ENCODE measurements around the gene ITPKC.

The ITPKC gene

DNA sequence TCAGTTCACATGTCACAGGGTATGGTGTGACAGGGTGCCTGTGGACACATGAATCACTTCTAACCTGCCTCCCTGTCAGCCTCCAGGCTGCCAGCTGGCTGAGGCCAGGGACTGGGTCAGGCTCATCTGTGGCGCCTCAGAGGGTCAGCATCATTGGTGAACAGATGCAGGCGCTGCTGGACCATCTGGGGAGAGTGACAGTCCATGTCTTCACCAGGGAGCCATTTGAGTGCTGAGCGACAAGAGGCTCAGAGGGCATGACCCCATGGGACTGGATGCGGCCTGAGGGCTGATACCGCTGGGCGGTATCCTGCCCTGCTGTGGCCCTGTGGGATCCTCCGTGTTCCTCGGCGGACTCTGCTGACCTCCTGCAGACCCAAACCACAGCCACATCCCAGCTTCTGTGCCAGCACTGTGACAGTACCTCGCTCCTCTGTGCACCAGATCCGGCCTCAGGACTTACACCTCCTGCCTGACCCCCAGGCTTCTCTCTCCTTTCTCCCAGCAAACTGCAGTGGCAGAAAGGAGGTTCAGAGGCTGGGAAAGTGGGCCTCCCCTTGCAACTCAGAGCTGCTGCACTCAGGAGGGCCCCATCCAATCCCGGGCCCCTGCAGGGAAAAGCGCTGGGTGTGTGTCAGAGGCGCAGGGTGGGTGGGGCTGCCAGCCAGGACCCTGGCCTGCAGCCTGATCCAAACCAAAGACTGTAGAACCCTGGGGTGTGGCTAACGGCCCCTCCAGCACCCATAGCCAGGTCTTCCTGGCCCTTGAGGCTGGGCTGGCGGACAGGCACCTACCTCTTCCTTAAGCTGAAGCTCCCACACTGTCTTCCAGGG, 23.2 kb downstream of the ITPKC start:
- DNase-seq (ENCODE audit: low spot score) (no peak), FAIRE-seq (no peak)

DNA sequence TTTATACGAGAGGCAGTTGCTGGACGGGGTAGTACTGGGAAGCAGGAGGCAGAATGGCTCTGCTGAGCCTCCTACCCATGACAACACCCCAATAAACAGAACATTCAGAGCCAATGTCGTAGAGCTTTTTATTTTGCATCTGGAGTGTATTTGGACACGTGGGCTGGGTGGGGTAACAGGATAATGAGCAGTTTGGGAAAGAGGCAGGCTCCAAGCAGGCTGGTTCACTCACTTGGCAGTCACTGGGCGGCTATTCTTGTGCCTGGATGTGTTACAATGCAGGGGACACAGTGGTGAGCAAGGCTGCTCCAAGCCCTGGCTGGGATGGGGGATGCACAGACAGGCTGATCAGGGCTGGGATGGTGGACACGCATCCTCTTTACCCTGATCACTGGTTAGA, 23.8 kb downstream of the ITPKC start:
- no peak for FAIRE-seq
- no peak for DNase-seq (ENCODE audit: low spot score)

DNA sequence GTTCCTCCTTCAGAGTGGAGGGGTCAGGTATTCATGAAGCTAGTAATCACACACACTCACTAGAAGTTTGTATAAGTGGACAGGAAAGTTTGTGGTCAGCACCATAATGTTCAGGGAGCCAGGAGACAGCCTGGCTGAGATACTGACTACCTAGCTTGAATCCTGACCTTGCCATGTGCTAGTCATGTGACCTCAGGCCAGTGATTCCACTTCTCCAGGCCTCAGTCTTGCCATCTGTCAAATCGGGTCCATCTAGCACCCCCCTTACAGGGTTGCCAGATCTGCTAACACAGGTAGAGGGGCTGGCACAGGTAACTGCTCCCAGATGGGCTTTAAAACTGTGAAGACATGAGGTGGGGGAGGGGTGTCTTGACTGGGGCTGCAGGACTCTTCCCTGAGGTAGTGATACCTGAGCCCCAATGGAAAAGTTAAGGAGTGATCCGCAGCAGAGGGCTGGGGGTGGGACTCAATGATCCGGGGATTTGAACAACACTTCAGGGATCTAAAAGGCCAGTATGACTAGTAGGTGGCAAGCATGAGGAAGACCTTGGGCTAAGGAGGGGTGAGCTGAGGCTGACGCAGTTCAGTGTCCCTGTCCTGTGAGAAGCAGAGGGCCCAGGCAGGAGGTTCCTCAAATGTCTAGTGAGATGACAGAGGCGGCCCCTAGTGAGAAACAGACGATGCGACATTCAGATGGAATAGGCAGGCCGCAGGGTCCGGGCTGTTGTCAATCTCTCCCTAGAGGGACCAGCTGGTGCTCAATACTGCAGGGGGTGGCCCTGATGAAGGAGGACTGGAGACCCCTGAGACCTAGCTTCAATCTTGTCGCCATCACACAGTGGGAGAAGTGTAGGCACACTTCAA, 24.8 kb downstream of the ITPKC start:
- FAIRE-seq (no peak), DNase-seq (ENCODE audit: low spot score) (no peak)

DNA sequence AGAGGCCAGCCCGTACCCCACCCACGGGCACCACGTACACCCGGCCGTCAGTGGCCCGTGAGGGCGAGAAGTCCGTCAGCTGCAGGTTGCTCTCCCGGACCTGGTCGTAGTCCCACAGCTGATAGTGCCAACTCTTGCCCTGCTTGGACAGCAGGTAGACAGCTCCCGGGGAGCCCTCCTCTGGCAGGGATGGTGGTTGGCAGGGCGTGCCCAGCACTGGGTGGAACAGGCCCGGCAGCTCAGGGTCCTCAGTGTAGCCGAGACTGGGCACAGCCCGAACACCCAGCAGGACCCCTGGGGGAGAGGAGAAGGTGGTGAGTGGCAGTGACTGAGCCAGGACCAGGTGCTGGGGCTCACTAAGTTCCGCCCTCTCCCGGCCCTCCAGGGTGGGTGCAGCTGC, 25.6 kb downstream of the ITPKC start:
- DNase-seq (ENCODE audit: low spot score): no peak
- FAIRE-seq: no peak

DNA sequence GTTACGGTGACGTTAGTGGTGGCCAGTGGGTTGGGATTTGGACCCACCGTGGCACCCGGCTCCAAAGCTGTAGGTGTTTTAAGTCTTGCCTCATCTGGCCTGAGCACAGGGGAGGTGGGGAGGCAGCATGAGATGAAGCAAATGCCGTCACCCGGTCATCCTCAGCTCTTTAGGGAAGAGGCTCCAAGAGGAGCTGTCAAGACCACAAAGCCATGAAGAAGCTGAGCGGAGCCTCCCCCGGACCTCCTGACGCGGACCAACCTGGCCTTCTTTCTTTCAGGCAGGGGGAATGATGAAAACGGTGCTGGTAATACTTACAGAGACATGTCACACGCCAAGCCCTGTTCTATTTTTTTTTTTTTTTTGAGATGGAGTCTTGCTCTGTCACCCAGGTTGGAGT, 26.0 kb downstream of the ITPKC start:
- DNase-seq (ENCODE audit: low spot score): no peak
- no peak for FAIRE-seq

DNA sequence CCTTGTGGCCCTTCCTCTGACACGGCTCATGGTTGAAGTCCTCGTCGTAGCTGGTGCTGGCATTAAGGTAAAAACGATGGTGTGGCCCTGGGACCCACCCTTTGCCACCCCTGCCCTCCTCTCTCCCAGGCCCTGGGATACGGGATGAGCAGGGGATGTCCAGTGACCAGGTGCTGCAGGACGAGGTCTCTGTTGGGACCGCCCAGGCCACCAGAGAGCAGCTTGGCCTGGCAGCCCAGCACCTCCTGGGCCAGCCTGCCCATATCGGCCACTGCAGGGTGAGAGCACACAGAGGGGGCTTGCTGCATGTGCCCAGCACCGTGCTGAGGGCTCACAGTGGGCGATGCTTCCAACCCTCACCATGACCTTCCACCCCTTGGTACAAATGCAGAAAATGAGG, 27.0 kb downstream of the ITPKC start:
- DNase-seq (ENCODE audit: low spot score) (no peak), FAIRE-seq (no peak)

DNA sequence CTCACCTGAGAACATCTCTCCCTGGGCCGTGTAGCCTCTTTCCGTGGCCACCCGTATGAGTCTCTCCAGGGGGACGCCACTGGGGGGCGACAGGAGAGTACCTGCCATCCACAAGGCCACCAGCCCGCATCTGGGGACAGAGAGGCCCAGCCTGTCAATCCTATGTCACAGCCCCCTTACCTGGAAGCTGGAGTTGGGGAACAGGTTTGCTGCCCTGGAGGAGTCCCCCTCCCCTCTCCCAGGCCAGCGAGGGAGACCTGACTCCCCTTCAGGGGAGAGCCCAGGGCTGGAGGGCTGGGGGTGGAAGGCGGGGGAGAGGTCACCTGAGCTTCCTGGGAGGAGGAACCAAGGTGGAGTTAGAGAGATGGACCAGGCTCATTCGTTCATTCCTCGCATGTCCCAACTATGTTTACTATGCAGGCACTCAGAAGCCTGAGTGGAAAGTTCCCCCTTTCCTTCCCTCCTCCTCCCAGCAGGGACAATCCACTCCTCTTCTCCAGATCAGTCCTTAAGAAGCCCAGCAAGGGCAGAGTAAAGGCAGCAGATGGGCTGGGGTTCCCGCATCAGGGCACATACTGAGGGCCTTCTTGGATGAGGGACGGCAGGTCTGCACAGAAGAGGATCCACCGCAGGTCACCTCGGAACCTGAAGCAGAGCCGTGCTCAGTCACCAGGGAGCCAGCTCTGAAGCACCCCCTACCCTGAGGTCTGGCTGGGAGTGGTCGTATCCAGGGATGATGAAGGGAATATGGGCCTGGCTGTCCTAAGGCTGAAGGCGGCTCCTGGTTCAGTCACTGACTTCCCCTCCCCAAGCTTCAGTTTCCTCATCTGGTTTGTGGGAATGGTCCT, 27.9 kb downstream of the ITPKC start:
- no peak for DNase-seq (ENCODE audit: low spot score)
- no peak for FAIRE-seq

DNA sequence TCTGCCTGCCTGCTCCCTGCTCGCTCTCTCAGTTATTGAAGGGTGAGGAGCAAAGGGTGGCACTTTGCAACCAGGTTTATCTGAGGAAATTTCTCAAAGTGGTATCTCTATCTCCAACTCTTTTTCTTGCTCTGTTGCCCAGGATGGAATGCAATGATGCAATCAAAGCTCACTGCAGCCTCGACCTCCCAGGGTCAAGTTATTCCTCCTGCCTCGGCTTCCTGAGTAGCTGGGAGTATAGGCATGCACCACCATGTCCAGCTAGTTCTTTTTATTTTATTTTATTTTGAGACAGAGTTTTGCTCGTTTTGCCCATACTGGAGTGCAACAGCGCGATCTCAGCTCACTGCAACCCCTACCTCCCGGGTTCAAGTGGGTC, 28.5 kb downstream of the ITPKC start:
- no peak for FAIRE-seq
- peak; percentile 24 for DNase-seq (ENCODE audit: low spot score)

DNA sequence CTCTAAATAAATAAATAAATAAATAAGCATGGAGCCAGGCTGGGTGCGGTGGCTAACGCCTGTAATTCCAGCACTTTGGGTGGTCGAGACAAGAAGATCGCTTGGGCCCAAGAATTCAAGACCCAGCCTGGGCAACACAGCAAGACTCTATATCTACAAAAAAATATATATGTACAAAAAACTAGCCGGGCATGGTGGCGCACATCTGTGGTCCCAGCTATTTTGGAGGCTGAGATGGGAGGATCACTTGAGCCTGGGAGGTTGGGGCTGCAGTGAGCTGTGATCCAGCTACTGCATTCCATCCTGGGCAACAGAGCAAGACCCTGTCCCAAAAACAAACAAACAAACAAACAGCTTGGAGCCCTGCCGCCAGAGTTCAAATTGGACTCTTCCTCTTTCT, 30.6 kb downstream of the ITPKC start:
- FAIRE-seq: no peak
- no peak for DNase-seq (ENCODE audit: low spot score)

DNA sequence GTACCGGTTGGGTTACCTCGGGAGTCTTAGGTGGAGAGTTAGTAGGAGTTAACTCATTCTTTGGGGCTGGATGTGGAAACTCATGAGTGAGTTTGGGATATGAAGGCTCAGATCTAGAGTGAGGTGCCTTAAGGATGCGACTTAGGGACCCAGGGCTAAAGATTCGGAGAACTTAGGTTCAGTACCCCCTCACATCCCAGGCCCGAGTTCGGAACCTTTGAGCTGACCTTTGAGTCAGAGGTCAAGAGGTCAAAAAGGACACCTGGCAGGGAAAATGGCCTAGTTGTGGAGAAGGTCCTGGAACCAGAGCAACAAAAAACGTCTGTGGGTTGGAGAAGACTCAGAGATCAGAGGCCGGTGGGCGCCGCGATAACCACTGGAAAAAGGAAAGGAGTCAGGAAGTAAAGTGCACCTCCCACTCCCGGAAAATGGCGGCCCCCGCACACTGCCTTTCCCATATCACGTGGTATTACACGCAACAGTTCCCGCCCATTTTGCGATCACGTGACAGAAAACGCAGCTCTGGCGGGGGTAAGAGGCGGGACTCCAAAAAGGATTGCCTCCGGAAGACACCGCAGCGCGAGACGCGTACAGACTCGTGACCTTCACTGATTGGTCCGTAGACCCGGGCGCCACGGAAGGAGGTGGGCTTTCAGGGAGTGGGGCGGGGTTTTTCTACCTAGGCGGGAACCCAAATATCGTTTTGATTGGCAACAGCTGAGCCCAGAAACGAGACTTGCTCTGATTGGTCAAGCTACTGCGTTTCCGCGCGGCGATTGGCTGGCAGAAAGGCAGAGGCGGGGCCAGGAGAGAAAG, 33.4 kb downstream of the ITPKC start, which contains the start of gene ACTMAP:
Gene ACTMAP, minus strand, starts transcription at position 420 of the 816 bp plus-strand sequence. CDS start 674 bp downstream, outside the sequence.
- DNase-seq (ENCODE audit: low spot score) (peak; percentile 99), FAIRE-seq (peak; percentile 93)

DNA sequence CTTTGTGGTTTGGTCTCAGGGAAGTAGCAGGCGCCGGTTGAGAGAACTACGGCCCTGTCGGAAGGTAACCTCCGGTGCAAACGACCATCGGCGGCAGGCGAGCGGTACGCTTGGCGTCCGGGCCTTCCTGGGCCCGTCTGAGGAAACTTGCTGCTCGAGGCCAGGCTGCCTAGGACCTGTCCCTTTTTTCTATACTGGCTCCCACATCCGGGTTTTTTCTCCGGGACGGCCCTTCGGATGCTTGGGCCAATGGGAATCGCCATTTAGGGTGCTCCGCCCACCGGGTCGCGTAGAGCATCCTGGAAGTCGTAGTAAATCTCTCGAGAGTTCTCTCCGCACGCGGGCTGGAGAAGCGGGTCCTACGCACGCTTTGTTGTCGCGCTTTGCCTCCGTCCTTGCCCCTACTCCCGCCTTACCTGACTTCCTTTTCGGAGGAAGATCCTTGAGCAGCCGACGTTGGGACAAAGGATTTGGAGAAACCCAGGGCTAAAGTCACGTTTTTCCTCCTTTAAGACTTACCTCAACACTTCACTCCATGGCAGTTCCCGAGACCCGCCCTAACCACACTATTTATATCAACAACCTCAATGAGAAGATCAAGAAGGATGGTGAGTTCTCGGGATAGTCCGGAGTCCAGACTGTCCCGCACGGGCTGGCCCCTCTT, 34.1 kb downstream of the ITPKC start, which contains the start of gene SNRPA:
Gene SNRPA, plus strand, starts transcription at position 330 of the 664 bp plus-strand sequence. Its CDS starts 206 bp downstream, at position 536.
- peak; percentile 40 for FAIRE-seq
- DNase-seq (ENCODE audit: low spot score): peak; percentile 88

DNA sequence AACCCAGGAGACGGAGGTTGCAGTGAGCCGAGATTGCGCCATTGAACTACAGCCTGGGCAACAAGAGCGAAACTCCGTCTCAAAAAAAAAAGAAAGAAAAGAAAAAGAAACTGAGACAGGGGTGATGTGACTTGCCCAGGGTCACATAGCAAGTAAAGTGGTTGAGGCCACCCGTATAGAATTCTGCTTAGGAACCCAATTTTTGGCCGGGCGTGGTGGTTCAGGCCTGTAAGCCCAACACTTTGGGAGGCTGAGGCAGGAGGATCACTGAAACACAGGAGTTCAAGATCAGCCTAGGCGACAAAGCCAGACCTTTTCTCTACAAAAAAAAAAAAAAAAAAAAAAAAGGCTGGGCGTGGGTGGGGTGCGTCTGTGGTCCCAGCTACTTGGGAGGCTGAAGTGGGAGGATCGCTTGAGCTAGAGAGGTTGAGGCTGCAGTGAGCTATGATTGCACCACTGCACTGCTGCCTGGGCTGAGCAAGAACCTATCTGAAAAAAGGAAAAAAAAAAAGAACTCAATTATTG, 35.4 kb downstream of the ITPKC start:
- DNase-seq (ENCODE audit: low spot score) (no peak), FAIRE-seq (no peak)

DNA sequence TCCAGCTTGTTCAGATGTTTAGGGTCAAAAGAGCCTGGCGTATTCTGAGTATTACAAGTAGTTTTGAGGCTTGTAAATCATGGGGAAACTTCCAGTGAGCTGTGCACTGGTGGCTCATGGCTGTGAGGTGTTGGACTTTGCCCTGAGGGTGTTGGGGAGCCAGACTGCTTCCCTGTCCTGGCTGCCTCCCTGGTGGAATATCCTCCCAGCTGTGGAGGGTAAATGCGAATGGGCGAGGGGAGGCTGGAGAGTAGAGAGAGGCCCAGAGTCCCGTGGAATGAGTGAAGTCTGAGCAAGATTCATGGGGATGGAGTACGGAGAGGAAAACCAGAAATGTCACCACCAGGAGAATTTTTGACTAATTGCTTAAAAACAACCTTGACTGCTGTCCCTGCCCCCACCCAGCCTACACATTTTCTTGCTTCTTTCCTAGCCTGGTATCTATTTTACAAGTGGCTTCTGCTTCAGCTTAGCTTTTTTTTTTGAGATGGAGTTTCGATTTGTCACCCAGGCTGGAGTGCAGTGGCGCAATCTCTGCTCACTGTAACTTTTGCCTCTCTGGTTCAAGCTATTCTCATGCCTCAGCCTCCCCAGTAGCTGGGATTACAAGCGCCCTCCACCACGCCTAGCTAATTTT, 37.8 kb downstream of the ITPKC start:
- DNase-seq (ENCODE audit: low spot score): no peak

DNA sequence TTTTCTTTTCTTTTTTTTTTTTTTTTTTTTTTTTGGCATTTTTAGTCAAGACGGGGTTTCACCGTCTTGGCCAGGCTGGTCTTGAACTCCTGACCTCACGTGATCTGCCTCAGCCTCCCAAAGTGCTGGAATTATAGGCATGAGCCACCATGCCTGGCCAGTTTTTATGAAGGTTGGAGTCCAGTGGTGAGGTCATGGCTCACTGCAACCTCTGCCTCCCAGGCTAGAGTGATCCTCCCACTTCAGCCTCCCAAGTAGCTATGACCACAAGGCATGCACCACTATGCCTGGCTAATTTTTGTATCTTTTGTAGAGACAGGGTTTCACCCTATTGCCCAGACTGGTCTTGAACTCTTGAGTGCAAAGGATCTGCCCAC, 38.3 kb downstream of the ITPKC start:
- no peak for DNase-seq (ENCODE audit: low spot score)
- no peak for FAIRE-seq

More for the DNA sequence above, 37.8 kb downstream of the ITPKC start:
- no peak for FAIRE-seq

DNA sequence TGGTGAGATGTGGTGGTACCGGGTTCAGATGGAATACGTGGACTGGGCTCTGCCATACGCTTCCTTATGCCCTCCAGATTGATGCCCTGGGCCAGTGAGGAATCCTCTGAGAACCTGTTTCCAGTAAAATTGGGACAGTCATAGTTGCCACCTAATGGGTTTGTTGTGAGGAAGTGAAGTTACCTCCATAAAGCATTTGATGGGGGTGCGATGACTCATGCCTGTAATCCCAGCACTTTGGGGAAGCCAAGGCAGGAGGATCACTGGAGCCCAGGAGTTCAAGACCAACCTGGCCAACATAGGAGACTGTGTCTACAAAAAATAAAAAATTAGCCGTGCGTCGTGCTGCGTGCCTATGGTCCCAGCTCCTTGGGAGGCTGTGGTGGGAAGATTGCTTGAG, 38.9 kb downstream of the ITPKC start:
- FAIRE-seq: no peak
- no peak for DNase-seq (ENCODE audit: low spot score)

DNA sequence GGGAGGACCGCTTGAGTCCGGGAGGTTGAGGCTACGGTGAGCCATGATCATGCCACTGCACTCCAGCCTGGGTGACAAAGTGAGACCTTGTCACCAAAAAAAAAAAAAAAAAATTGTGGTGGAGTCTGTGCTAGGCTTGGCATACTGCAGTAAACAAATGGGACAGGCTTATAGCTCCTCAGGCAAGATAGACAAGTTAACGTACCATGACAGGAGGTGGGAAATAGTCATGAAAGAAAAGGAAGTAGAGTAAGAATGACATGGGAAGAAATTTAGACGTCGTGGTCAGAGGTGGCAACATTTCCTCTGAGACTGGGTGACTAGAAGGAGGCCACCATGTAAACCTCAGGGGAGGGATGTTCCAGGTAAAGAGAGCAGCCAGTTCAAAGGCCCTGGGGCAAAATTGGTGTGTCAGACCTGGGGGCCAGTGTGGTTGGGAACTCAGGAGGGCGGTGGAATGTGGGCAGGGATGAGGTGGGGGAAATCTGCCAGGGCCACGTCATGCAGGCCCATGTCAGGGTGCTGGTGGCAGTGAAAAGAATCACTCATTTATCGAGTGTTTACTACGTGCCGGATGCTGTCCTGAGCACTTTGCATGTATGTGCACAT, 39.7 kb downstream of the ITPKC start:
- FAIRE-seq (no peak), DNase-seq (ENCODE audit: low spot score) (no peak)

DNA sequence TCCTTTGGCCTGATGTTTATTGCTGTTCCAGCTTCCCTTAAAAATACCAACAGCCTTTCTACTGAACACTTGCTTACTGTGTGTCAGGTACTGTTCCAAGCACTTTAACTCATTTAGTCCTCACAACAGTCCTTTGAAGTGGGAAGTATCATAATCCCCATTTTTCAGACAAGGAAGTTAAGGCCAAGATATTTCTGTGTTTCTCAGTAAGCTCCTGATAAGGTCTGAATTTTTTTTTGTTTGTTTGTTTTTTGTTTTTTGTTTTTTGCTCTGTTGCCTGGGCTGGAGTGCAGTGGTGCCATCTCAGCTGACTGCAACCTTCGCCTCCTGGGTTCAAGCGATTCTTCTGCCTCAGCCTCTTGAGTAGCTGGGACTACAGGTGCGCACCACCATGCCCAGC, 41.6 kb downstream of the ITPKC start:
- no peak for FAIRE-seq
- DNase-seq (ENCODE audit: low spot score): no peak

DNA sequence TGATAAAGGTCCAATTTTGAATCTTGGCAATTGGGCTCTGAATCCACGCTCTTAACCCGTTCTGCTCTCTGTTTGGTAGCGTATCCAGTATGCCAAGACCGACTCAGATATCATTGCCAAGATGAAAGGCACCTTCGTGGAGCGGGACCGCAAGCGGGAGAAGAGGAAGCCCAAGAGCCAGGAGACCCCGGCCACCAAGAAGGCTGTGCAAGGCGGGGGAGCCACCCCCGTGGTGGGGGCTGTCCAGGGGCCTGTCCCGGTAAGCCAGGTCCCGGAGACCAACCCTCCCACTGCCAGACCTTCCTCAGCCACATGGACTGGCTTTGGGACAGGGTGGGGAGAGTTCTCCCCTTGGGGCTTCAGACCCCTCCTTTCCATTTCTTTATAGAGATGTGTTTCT, 42.4 kb downstream of the ITPKC start:
- FAIRE-seq: no peak

More for the DNA sequence above, 42.4 kb downstream of the ITPKC start:
- no peak for DNase-seq (ENCODE audit: low spot score)
